ENCODE data around the gene MLXIPL.

- TF ChIP-seq YY1 (IDR thresholded peaks at IDR 0.05; ENCODE audit: insufficient read depth, insufficient read length) (no peak), SUZ12 (IDR thresholded peaks at IDR 0.05; ENCODE audit: extremely low read depth, insufficient read depth, insufficient read length) (no peak)
Observed at GRCh38 chr7:73633844-73634243, 9.5 kb upstream of the MLXIPL start.

All from NT2/D1 (cell line).